Chondrocyte (in vitro differentiated cells): ENCODE data around the gene MOV10. TPM values are rescaled to one million over a fixed set of nuclear protein-coding genes. Genes with fewer than 3 reads are reported as not detected.

ENCODE experiments used
- DNase-seq: peaks from one replicate; pipeline ENCODE4 v3.0.0; 2021; ENCODE audit warnings: mixed read lengths, low spot score
- H3K27ac Mint-ChIP-seq: one replicate; pipeline ENCODE4 v1.8.0; 2021; ENCODE audit warnings: mild to moderate bottlenecking, moderate library complexity, mixed read lengths; ENCODE audit not compliant: unreplicated experiment
- H3K27me3 Mint-ChIP-seq: 2 replicates; pipeline ENCODE4 v1.8.0; 2021; ENCODE audit warnings: low read depth, mixed read lengths
- H3K36me3 Mint-ChIP-seq: 2 replicates; pipeline ENCODE4 v1.8.0; 2021; ENCODE audit warnings: low read depth, mixed read lengths
- H3K4me1 Mint-ChIP-seq: 2 replicates; pipeline ENCODE4 v1.8.0; 2021; ENCODE audit warnings: low read depth, mild to moderate bottlenecking, mixed read lengths
- H3K4me3 Mint-ChIP-seq: one replicate; pipeline ENCODE4 v1.8.0; 2021; ENCODE audit warnings: mild to moderate bottlenecking, moderate library complexity, mixed read lengths; ENCODE audit not compliant: unreplicated experiment
- H3K9me3 Mint-ChIP-seq: 2 replicates; pipeline ENCODE4 v1.8.0; 2021; ENCODE audit warnings: low read depth, mixed read lengths
- CTCF ChIP-seq: fragments of 200-600 bp; sonication (generic); IDR thresholded peaks from 2 replicates; pipeline ENCODE4 v1.5.0; 2021; ENCODE audit warnings: antibody characterized with exemption, mild to moderate bottlenecking, moderate library complexity
- total RNA-seq: library from RNA; stranded (reverse); gene quantifications from 3 replicates; pipeline ENCODE4 v1.2.1, GENCODE V29; 2021

MOV10 gene
- total RNA-seq, 1 donor from 2014 or later = 45.9 TPM

- peaks cover 22% of the 10 kb centered on the region for H3K4me1 Mint-ChIP-seq
- no peaks in the 10 kb centered on the region for H3K9me3 Mint-ChIP-seq
- no peak for DNase-seq
- H3K27ac Mint-ChIP-seq = no peak overlapping the region
- H3K36me3 Mint-ChIP-seq = no peaks in the 10 kb centered on the region
- no peak for TF ChIP-seq CTCF
- H3K27me3 Mint-ChIP-seq = no peaks in the 10 kb centered on the region
- H3K4me3 Mint-ChIP-seq = no peak overlapping the region
These were observed 36.6 kb downstream of the MOV10 start for GRCh38 chr1:112711041-112711440.

DNA sequence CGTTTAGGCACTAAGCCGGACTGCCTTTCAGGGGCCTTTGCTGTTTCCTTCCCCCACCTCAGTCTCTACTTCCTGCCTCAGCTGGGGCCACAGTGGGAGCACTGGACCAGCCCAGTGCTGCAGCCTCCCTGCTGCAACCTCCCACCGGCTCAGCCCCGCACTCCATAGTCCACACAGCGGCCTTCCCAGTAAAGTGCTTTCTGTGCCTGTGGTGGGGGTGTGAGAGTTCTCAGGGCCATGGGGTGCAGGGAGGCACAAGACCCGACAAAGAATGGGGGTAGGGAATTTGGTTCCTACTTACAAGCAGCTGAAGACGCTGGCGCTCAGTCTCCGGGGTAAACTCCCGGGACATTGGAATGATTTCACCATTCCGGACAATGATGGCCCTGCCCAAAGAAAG is 37.2 kb downstream of the MOV10 start:
- H3K4me3 Mint-ChIP-seq = no peak overlapping the region

DNA sequence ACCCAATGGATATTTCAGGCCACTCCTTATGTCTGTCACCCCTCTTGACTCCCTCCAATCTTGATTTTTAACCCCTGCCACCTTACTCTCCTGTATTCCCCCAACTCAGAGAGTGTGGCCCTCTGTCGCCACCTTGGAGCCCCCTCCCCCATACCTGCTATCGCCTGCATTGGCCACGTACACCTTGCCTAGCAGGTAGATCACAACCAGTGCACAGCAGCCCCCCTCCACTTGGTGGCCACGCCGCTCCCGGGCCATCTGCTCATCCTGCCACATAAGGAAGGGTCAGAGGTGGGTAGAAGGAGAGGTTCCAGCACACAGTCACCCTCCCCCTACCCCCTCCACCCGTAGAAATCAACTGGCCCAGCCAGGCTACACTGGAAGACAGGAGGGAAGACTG is 37.7 kb downstream of the MOV10 start:
- Mint-ChIP-seq H3K27ac (no peak overlapping the region), H3K4me1 (peaks cover 26% of the 10 kb centered on the region), H3K4me3 (no peak overlapping the region), H3K27me3 (no peaks in the 10 kb centered on the region), H3K36me3 (no peaks in the 10 kb centered on the region), H3K9me3 (no peaks in the 10 kb centered on the region)
- peak; percentile 65 for DNase-seq
- TF ChIP-seq CTCF = no peak

More for the DNA sequence above, 37.2 kb downstream of the MOV10 start:
- no peak for TF ChIP-seq CTCF
- Mint-ChIP-seq H3K9me3 (no peaks in the 10 kb centered on the region), H3K36me3 (no peaks in the 10 kb centered on the region), H3K4me1 (peaks cover 26% of the 10 kb centered on the region), H3K27ac (no peak overlapping the region), H3K27me3 (no peaks in the 10 kb centered on the region)
- peak; percentile 62 for DNase-seq

DNA sequence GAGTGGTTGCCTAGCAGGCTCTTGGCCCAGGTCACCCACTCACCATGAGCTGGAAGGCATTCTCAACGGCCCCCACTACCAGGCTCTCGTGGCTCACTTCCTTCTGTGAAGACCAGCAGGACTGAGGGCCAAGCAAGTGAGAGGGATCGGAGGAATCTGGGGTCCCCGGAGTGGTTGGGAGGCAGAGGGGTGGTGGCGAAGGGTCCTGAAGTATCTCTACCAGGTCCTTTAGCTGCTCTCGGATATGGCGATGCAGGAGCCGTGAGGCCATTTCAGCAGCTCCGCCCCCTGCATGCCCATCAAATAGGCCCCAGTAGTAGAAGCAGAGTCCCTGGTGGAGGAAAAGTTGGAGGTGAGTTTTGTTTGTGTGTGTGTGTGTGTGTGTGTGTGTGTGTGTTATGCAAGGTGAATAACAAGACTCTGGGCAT is 38.3 kb downstream of the MOV10 start:
- no peak overlapping the region for H3K4me3 Mint-ChIP-seq
- no peaks in the 10 kb centered on the region for H3K9me3 Mint-ChIP-seq
- no peak overlapping the region for H3K27ac Mint-ChIP-seq
- no peaks in the 10 kb centered on the region for H3K36me3 Mint-ChIP-seq
- H3K4me1 Mint-ChIP-seq = peaks cover 22% of the 10 kb centered on the region
- DNase-seq = peak; percentile 58
- H3K27me3 Mint-ChIP-seq = no peaks in the 10 kb centered on the region
- TF ChIP-seq CTCF = no peak

DNA sequence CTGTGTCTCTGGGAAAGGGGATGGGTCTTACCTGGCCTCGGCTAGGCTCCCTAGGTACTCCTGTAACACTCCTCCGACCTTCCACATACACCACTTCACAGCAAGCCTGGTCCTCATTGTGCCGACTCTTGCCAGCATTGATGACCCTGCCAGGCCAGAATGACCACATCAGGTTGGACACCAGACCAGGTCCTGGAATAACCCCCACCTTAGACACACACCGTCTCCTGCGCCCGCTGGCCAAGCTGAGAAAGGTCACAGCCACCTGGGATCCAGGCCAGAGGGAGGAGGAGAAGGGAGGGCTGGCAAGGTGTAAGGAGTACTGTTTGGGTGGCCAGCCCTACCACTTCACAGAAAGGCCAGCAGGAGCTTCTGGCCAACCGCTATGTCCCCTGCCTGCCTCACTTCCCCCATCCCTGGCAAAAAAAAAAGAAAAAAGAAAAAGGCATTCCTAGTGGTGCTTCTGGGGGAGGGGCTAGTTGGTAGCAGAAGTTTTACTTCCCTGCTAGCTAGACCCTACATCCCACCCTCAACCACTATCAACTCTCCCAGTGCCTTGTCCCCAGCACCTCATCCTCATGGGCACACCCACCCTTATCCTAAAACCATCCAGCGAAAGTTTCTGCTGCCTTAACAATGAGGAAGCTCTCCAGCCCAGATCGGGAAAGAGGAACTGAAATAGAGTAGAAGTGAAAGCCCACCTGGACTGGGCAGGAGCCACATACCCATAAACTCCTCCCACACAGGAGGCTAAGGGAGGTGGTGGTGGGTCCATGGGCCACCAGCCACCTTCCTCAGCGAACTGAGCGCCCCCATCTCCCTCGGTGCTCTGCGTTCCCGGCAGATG is 39.2 kb downstream of the MOV10 start:
- peaks cover 1% of the 10 kb centered on the region for H3K27me3 Mint-ChIP-seq
- peaks cover 20% of the 10 kb centered on the region for H3K4me1 Mint-ChIP-seq
- no peak for TF ChIP-seq CTCF
- H3K4me3 Mint-ChIP-seq = peak overlapping the region; percentile 80
- H3K36me3 Mint-ChIP-seq = no peaks in the 10 kb centered on the region
- peak; percentile 71 for DNase-seq
- H3K9me3 Mint-ChIP-seq = no peaks in the 10 kb centered on the region
- H3K27ac Mint-ChIP-seq = peak overlapping the region; percentile 49
